GM21737 (cell line): ENCODE data around the gene APOC4.
"Not testable (repeated sequence)": the region's sequence is repeated elsewhere in the genome, so short reads cannot be mapped to it uniquely, and the experiment has no call there.

ENCODE experiments used
- ATAC-seq: cut with Tn5 transposase; IDR thresholded peaks from one replicate; pipeline ENCODE4 v1.9.1; 2021; ENCODE audit warnings: mild to moderate bottlenecking, moderate library complexity; ENCODE audit not compliant: unreplicated experiment

The APOC4 gene

GRCh38 chr19:44957526-44957925 lies 15.5 kb downstream of the APOC4 start:
- no peak for ATAC-seq

- ATAC-seq, result no peak
These were observed 16.1 kb downstream of the APOC4 start for GRCh38 chr19:44958090-44958489.

GRCh38 chr19:44959691-44960090 lies 17.7 kb downstream of the APOC4 start:
- ATAC-seq, result no peak

- no peak for ATAC-seq
These were observed 19.1 kb downstream of the APOC4 start for GRCh38 chr19:44960906-44961728.

GRCh38 chr19:44961821-44962220 lies 19.8 kb downstream of the APOC4 start:
- no peak for ATAC-seq

GRCh38 chr19:44968118-44968517 lies 26.1 kb downstream of the APOC4 start:
- no peak for ATAC-seq

- no peak for ATAC-seq
These were observed 26.6 kb downstream of the APOC4 start for GRCh38 chr19:44968670-44969069.

GRCh38 chr19:44969437-44969836 lies 27.4 kb downstream of the APOC4 start:
- ATAC-seq, result no peak

- ATAC-seq, result not testable (repeated sequence)
These were observed 29.4 kb downstream of the APOC4 start for GRCh38 chr19:44971451-44971850.

GRCh38 chr19:44972802-44973201 lies 30.8 kb downstream of the APOC4 start:
- ATAC-seq, result no peak

- ATAC-seq, result no peak
These were observed 32.1 kb downstream of the APOC4 start for GRCh38 chr19:44973982-44974735.

GRCh38 chr19:44974857-44975256 lies 32.8 kb downstream of the APOC4 start:
- no peak for ATAC-seq

GRCh38 chr19:44975444-44975843 lies 33.4 kb downstream of the APOC4 start:
- no peak for ATAC-seq

GRCh38 chr19:44984005-44984404 lies 42.0 kb downstream of the APOC4 start:
- ATAC-seq, result no peak

- ATAC-seq, result no peak
These were observed 43.4 kb downstream of the APOC4 start for GRCh38 chr19:44985445-44985844.

GRCh38 chr19:44986389-44986788 lies 44.4 kb downstream of the APOC4 start:
- ATAC-seq, result no peak

- no peak for ATAC-seq
These were observed 45.2 kb downstream of the APOC4 start for GRCh38 chr19:44987148-44987675.

- ATAC-seq, result no peak
These were observed 46.2 kb downstream of the APOC4 start for GRCh38 chr19:44988273-44988672.

- ATAC-seq, result no peak
These were observed 47.0 kb downstream of the APOC4 start for GRCh38 chr19:44988896-44989556.

- ATAC-seq, result no peak
These were observed 48.4 kb downstream of the APOC4 start for GRCh38 chr19:44990459-44990858.

- ATAC-seq, result no peak
These were observed 48.9 kb downstream of the APOC4 start for GRCh38 chr19:44990966-44991365.
